ENCODE data around the gene PLXNB1. TPM values are rescaled to one million over a fixed set of nuclear protein-coding genes. Genes with fewer than 3 reads are reported as not detected.

PLXNB1 gene
- polyA plus RNA-seq, 2 of the 4 experiments (the other 2 are of a cell fraction), result 10.0 to 20.9 TPM

DNA sequence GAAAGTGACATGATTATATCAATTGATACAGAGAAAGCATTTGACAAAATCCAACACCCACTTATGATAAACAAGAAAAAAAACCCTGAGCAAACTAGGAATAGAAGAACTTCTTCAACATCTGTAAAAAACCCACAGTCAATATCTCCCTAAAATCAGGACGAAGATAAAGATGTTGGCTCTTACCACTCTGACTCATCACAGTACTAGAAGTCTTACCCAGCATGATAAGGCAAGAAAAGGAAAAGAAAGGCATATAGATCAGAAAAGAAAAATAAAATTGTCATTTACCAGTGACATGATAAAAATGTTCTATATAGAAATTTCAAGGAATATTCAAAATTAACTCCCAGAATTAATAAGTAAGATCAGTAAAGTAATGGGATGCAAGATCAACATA is 65.0 kb downstream of the PLXNB1 start:
- CTCF ChIA-PET, result no interaction called here
- FAIRE-seq, result no peak

DNA sequence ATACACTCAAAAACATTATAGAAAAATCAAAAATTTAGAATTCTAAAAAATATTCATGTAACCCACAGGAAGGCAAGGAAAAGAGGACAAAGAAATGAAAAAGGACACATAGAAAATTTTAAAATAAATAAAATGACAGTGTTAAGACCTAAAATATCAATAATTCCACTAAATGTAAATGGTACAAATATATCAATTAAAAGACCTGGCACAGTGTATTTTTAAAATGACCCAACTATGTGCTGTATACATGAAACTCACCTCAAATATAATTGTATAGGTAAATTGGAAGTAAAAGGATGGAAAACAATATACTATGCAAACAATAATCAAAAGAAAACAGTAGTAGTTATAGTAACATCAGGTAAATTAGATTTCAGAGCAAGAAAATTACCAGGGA is 68.0 kb downstream of the PLXNB1 start:
- POLR2A ChIA-PET, result no interaction called here
- FAIRE-seq (no peak), DNase-seq (ENCODE audit: low read depth in 1 of 2, low spot score in 1 of 2) (no peak), ATAC-seq (no peak)
- Histone ChIP-seq H3K4me2 (no peak overlapping the region), H3K4me3 (no peak overlapping the region), H3K27ac (no peak overlapping the region), H3K9me3 (peaks cover 4% of the 10 kb centered on the region; the same call in 2 of the 3 replicates), H3K4me1 (no peaks in the 10 kb centered on the region)
- TF ChIP-seq JUNB (IDR thresholded peaks at IDR 0.05), result no peak
- no peak for TF ChIP-seq EHMT2 (IDR thresholded peaks at IDR 0.05; ENCODE audit: low read depth)
- TF ChIP-seq ZNF302 (CRISPR knock-in tag; IDR thresholded peaks at IDR 0.05), result no peak
- TF ChIP-seq MAFK (IDR thresholded peaks at IDR 0.05; ENCODE audit: partially characterized antibody), result no peak
- no peak for TF ChIP-seq HDAC2 (IDR thresholded peaks at IDR 0.05)
- TF ChIP-seq CHD2 (IDR thresholded peaks at IDR 0.05; ENCODE audit: low read length, partially characterized antibody), result no peak
- TF ChIP-seq FOSB (CRISPR knock-in tag; IDR thresholded peaks at IDR 0.05), result no peak
- TF ChIP-seq, protein P1, sequence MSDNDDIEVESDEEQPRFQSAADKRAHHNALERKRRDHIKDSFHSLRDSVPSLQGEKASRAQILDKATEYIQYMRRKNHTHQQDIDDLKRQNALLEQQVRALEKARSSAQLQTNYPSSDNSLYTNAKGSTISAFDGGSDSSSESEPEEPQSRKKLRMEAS (IDR thresholded peaks at IDR 0.05), result no peak
- no peak for TF ChIP-seq KDM1A (IDR thresholded peaks at IDR 0.05; ENCODE audit: low read depth)
- TF ChIP-seq, protein P2, sequence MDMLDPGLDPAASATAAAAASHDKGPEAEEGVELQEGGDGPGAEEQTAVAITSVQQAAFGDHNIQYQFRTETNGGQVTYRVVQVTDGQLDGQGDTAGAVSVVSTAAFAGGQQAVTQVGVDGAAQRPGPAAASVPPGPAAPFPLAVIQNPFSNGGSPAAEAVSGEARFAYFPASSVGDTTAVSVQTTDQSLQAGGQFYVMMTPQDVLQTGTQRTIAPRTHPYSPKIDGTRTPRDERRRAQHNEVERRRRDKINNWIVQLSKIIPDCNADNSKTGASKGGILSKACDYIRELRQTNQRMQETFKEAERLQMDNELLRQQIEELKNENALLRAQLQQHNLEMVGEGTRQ (IDR thresholded peaks at IDR 0.05), result no peak
- no peak for TF ChIP-seq FOSL2 (IDR thresholded peaks at IDR 0.05)
- TF ChIP-seq FOSL2 (CRISPR knock-in tag; IDR thresholded peaks at IDR 0.05), result no peak
- TF ChIP-seq TFCP2L1 (CRISPR knock-in tag; IDR thresholded peaks at IDR 0.05), result no peak
- TF ChIP-seq CHD4 (IDR thresholded peaks at IDR 0.05; ENCODE audit: borderline replicate concordance), result no peak
- TF ChIP-seq BHLHE40 (IDR thresholded peaks at IDR 0.05; ENCODE audit: low read depth, low read length), result no peak
- TF ChIP-seq ZSCAN20 (CRISPR knock-in tag; IDR thresholded peaks at IDR 0.05), result no peak
- TF ChIP-seq, protein P3, sequence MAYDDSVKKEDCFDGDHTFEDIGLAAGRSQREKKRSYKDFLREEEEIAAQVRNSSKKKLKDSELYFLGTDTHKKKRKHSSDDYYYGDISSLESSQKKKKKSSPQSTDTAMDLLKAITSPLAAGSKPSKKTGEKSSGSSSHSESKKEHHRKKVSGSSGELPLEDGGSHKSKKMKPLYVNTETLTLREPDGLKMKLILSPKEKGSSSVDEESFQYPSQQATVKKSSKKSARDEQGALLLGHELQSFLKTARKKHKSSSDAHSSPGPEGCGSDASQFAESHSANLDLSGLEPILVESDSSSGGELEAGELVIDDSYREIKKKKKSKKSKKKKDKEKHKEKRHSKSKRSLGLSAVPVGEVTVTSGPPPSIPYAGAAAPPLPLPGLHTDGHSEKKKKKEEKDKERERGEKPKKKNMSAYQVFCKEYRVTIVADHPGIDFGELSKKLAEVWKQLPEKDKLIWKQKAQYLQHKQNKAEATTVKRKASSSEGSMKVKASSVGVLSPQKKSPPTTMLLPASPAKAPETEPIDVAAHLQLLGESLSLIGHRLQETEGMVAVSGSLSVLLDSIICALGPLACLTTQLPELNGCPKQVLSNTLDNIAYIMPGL (CRISPR knock-in tag; IDR thresholded peaks at IDR 0.05; ENCODE audit: borderline replicate concordance), result no peak
- TF ChIP-seq FOXS1 (CRISPR knock-in tag; IDR thresholded peaks at IDR 0.05), result no peak
- CTCF ChIA-PET, result no interaction called here

More for the DNA sequence above, 65.0 kb downstream of the PLXNB1 start:
- Histone ChIP-seq H3K4me1 (no peaks in the 10 kb centered on the region), H3K9me3 (peaks cover 4% of the 10 kb centered on the region; the same call in 2 of the 3 replicates), H3K4me2 (no peak overlapping the region), H3K27ac (no peak overlapping the region), H3K4me3 (no peak overlapping the region)
- ATAC-seq, result no peak
- 6% methylated on average over 1 of the region's 1 CpG for WGBS (ENCODE audit: missing lambda C conversion rate)
- no peak for TF ChIP-seq NFE2L2 (conservative IDR thresholded peaks at IDR 0.05; ENCODE audit: low read length)
- TF ChIP-seq FOSL2 (IDR thresholded peaks at IDR 0.05), result no peak
- no peak for TF ChIP-seq FOSL2 (CRISPR knock-in tag; IDR thresholded peaks at IDR 0.05)
- TF ChIP-seq, protein P3 (CRISPR knock-in tag; IDR thresholded peaks at IDR 0.05; ENCODE audit: borderline replicate concordance), result no peak
- no peak for TF ChIP-seq MAFK (IDR thresholded peaks at IDR 0.05; ENCODE audit: partially characterized antibody)
- no peak for TF ChIP-seq TFCP2L1 (CRISPR knock-in tag; IDR thresholded peaks at IDR 0.05)
- no peak for TF ChIP-seq ZSCAN20 (CRISPR knock-in tag; IDR thresholded peaks at IDR 0.05)
- no peak for TF ChIP-seq NPAS2 (CRISPR knock-in tag; IDR thresholded peaks at IDR 0.05; ENCODE audit: borderline replicate concordance)
- no peak for TF ChIP-seq POLR2AphosphoS2 (conservative IDR thresholded peaks at IDR 0.05; ENCODE audit: low read length)
- no peak for TF ChIP-seq FOSB (CRISPR knock-in tag; IDR thresholded peaks at IDR 0.05)
- TF ChIP-seq, protein P1 (IDR thresholded peaks at IDR 0.05), result no peak
- TF ChIP-seq ZNF302 (CRISPR knock-in tag; IDR thresholded peaks at IDR 0.05), result no peak
- no peak for TF ChIP-seq ZC3H11A (IDR thresholded peaks at IDR 0.05)
- TF ChIP-seq HOXB13 (CRISPR knock-in tag; IDR thresholded peaks at IDR 0.05; ENCODE audit: low read depth), result no peak
- no peak for TF ChIP-seq TP53 (CRISPR knock-in tag; IDR thresholded peaks at IDR 0.05)
- no peak for DNase-seq (ENCODE audit: low read depth in 1 of 2, low spot score in 1 of 2)
- POLR2A ChIA-PET, result no interaction called here

Measured in A549 (cell line).